Panc1 (cell line): ENCODE measurements around the gene FBLN1.

Experiments
- CTCF ChIP-seq: fragments of 450-650 bp; IDR thresholded peaks from 2 replicates; pipeline ENCODE4 v1.5.1; 2017; ENCODE audit warnings: mild to moderate bottlenecking
- POLR2AphosphoS5 ChIP-seq: IDR thresholded peaks from 2 replicates; pipeline ENCODE4 v1.6.1; 2012; ENCODE audit warnings: mild to moderate bottlenecking, low read depth, low read length, moderate library complexity
- TF ChIP-seq, protein P1 (sequence below), 2 experiments: IDR thresholded peaks; 2 replicates each; pipeline ENCODE4 v1.6.1; 2011 to 2012; ENCODE audit warnings: low read depth in 2 of 2, control low read depth in 1 of 2, low read length in 1 of 2, mild to moderate bottlenecking in 1 of 2, moderate library complexity in 1 of 2; ENCODE audit not compliant: insufficient read depth in 1 of 2

- no peak for TF ChIP-seq CTCF
- TF ChIP-seq, protein P1, sequence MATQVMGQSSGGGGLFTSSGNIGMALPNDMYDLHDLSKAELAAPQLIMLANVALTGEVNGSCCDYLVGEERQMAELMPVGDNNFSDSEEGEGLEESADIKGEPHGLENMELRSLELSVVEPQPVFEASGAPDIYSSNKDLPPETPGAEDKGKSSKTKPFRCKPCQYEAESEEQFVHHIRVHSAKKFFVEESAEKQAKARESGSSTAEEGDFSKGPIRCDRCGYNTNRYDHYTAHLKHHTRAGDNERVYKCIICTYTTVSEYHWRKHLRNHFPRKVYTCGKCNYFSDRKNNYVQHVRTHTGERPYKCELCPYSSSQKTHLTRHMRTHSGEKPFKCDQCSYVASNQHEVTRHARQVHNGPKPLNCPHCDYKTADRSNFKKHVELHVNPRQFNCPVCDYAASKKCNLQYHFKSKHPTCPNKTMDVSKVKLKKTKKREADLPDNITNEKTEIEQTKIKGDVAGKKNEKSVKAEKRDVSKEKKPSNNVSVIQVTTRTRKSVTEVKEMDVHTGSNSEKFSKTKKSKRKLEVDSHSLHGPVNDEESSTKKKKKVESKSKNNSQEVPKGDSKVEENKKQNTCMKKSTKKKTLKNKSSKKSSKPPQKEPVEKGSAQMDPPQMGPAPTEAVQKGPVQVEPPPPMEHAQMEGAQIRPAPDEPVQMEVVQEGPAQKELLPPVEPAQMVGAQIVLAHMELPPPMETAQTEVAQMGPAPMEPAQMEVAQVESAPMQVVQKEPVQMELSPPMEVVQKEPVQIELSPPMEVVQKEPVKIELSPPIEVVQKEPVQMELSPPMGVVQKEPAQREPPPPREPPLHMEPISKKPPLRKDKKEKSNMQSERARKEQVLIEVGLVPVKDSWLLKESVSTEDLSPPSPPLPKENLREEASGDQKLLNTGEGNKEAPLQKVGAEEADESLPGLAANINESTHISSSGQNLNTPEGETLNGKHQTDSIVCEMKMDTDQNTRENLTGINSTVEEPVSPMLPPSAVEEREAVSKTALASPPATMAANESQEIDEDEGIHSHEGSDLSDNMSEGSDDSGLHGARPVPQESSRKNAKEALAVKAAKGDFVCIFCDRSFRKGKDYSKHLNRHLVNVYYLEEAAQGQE (IDR thresholded peaks at IDR 0.05; ENCODE audit: insufficient read depth in 1 of 2, low read depth in 2 of 2, low read length in 1 of 2) = no peak
- TF ChIP-seq POLR2AphosphoS5 = no peak
Observed at GRCh38 chr22:45552017-45552411, 49.3 kb downstream of the FBLN1 start.
